GM23338 (cell line): ENCODE data around the gene IFIT5. TPM values are rescaled to one million over a fixed set of nuclear protein-coding genes. Genes with fewer than 3 reads are reported as not detected.

Experiments
- ATAC-seq: fragments of 200-7000 bp; cut with Tn5 transposase; 3 replicates; pipeline ENCODE4 v1.9.1; 2020
- DNase-seq: peaks from one replicate; pipeline ENCODE4 v3.0.0-alpha.2; 2015; ENCODE audit warnings: low spot score
- H2AFZ ChIP-seq: fragments of 200-600 bp; sonication (generic); 2 replicates; pipeline ENCODE4 v1.8.0; 2016; ENCODE audit warnings: antibody characterized with exemption, mild to moderate bottlenecking, moderate library complexity
- H3F3A ChIP-seq: fragments of 200-600 bp; sonication (generic); replicated peaks from 2 replicates; pipeline ENCODE4 v1.8.0; 2017; ENCODE audit warnings: antibody characterized with exemption, mixed run types, low read depth
- H3K27ac ChIP-seq: fragments of 200-600 bp; sonication (generic); 2 replicates; pipeline ENCODE4 v1.6.1; 2016; ENCODE audit warnings: low read depth
- H3K27me3 ChIP-seq: fragments of 200-600 bp; sonication (generic); 2 replicates; pipeline ENCODE4 v1.8.0; 2016; ENCODE audit warnings: mild to moderate bottlenecking, mixed run types, moderate library complexity; ENCODE audit not compliant: insufficient read depth
- H3K36me3 ChIP-seq: fragments of 200-600 bp; sonication (generic); 2 replicates; pipeline ENCODE4 v1.8.0; 2016; ENCODE audit warnings: mild to moderate bottlenecking; ENCODE audit not compliant: insufficient read depth
- H3K4me1 ChIP-seq: fragments of 200-600 bp; sonication (generic); 2 replicates; pipeline ENCODE4 v1.8.0; 2016; ENCODE audit warnings: mild to moderate bottlenecking, moderate library complexity; ENCODE audit not compliant: insufficient read depth
- H3K4me2 ChIP-seq: fragments of 200-600 bp; sonication (generic); 2 replicates; pipeline ENCODE4 v1.7.1; 2017; ENCODE audit warnings: mixed run types
- H3K4me3 ChIP-seq: fragments of 200-600 bp; sonication (generic); 2 replicates; pipeline ENCODE4 v1.6.1; 2016; ENCODE audit warnings: mixed run types
- H3K79me2 ChIP-seq: fragments of 200-600 bp; sonication (generic); replicated peaks from 2 replicates; pipeline ENCODE4 v1.8.0; 2017; ENCODE audit warnings: mild to moderate bottlenecking; ENCODE audit not compliant: insufficient read depth
- H3K9me2 ChIP-seq: fragments of 200-600 bp; sonication (generic); 2 replicates; pipeline ENCODE4 v1.8.0; 2017; ENCODE audit not compliant: insufficient read depth
- H4K20me1 ChIP-seq: fragments of 200-600 bp; sonication (generic); replicated peaks from 2 replicates; pipeline ENCODE4 v1.8.0; 2017; ENCODE audit warnings: mild to moderate bottlenecking; ENCODE audit not compliant: insufficient read depth
- H3K27ac Mint-ChIP-seq: 2 replicates; pipeline ENCODE4 v1.8.0; 2020; ENCODE audit warnings: inconsistent platforms, mild to moderate bottlenecking, moderate library complexity, mixed read lengths
- H3K27me3 Mint-ChIP-seq: 3 replicates; pipeline ENCODE4 v1.8.0; 2022; ENCODE audit warnings: low read depth, mild to moderate bottlenecking, moderate library complexity, mixed read lengths, inconsistent platforms; ENCODE audit not compliant: insufficient read depth, poor library complexity
- H3K36me3 Mint-ChIP-seq: 3 replicates; pipeline ENCODE4 v1.8.0; 2021; ENCODE audit warnings: low read depth, mild to moderate bottlenecking, inconsistent platforms, moderate library complexity, mixed read lengths
- H3K4me1 Mint-ChIP-seq: 3 replicates; pipeline ENCODE4 v1.8.0; 2020; ENCODE audit warnings: mild to moderate bottlenecking, inconsistent platforms, mixed read lengths
- H3K4me3 Mint-ChIP-seq: 3 replicates; pipeline ENCODE4 v1.8.0; 2021; ENCODE audit warnings: moderate library complexity, mild to moderate bottlenecking, inconsistent platforms, mixed read lengths
- H3K9me3 Mint-ChIP-seq: 3 replicates; pipeline ENCODE4 v1.8.0; 2020; ENCODE audit warnings: moderate library complexity, mild to moderate bottlenecking, inconsistent platforms, mixed read lengths
- CREB1 ChIP-seq: fragments of 250-450 bp; sonication (Bioruptor Pico); IDR thresholded peaks from 2 replicates; pipeline ENCODE4 v1.5.0; 2020; ENCODE audit warnings: low read depth, mild to moderate bottlenecking, moderate library complexity
- CTCF ChIP-seq, 2 experiments: fragments of 200-600 bp in 1 of 2; sonication (generic) in 1 of 2; conservative IDR thresholded peaks; 2 replicates each; pipeline versions ENCODE4 v1.5.1 to v1.6.1; 2016 to 2017; ENCODE audit warnings: antibody characterized with exemption in 2 of 2, low read depth in 2 of 2, mild to moderate bottlenecking in 2 of 2, moderate library complexity in 1 of 2
- EZH2 ChIP-seq: fragments of 200-600 bp; sonication (generic); IDR thresholded peaks from one replicate; pipeline ENCODE4 v1.8.0; 2017; ENCODE audit warnings: antibody characterized with exemption, mild to moderate bottlenecking, low read depth; ENCODE audit not compliant: unreplicated experiment
- NANOG ChIP-seq: IDR thresholded peaks from 2 replicates; pipeline ENCODE4 v1.6.1; 2016; ENCODE audit warnings: antibody characterized with exemption, borderline replicate concordance
- POLR2AphosphoS5 ChIP-seq: IDR thresholded peaks from 2 replicates; pipeline ENCODE4 v1.6.1; 2016; ENCODE audit warnings: antibody characterized with exemption, low read depth
- REST ChIP-seq: IDR thresholded peaks from one replicate; pipeline ENCODE4 v1.6.1; 2018; ENCODE audit warnings: antibody characterized with exemption; ENCODE audit not compliant: unreplicated experiment
- STAT1 ChIP-seq: IDR thresholded peaks from one replicate; pipeline ENCODE4 v1.6.1; 2016; ENCODE audit warnings: antibody characterized with exemption; ENCODE audit not compliant: unreplicated experiment
- ZNF114 ChIP-seq: fragments of 250-450 bp; sonication (Bioruptor Pico); IDR thresholded peaks from 2 replicates; pipeline ENCODE4 v1.5.0; 2020; ENCODE audit warnings: mild to moderate bottlenecking, moderate library complexity
- ZNF331 ChIP-seq: fragments of 250-450 bp; sonication (Bioruptor Pico); IDR thresholded peaks from 2 replicates; pipeline ENCODE4 v1.5.0; 2020; ENCODE audit warnings: low read depth, mild to moderate bottlenecking, moderate library complexity
- ZNF462 ChIP-seq: fragments of 250-450 bp; sonication (Bioruptor Pico); IDR thresholded peaks from 2 replicates; pipeline ENCODE4 v1.5.0; 2020; ENCODE audit warnings: mild to moderate bottlenecking, moderate library complexity
- polyA plus RNA-seq: library from polyadenylated mRNA; unstranded; fragments of >200 nt; fragmentation: Nextera tagmentation; extraction: Ambion mirVana; gene quantifications from 2 replicates; pipeline ENCODE4 v1.2.1, GENCODE V29; 2016
- total RNA-seq: library from RNA; depleted of rRNA; stranded (reverse); fragments of >200 nt; shearing (Covaris generic); gene quantifications from 2 replicates; pipeline ENCODE4 v1.2.3, GENCODE V29; 2014

The IFIT5 gene
- total and polyA plus RNA-seq, 2 experiments from 2014 or later, result 2.7 to 3.2 TPM

- Histone ChIP-seq H2AFZ (no peak overlapping the region), H3K27ac (no peak overlapping the region), H3F3A (no peaks in the 10 kb centered on the region), H4K20me1 (no peaks in the 10 kb centered on the region), H3K4me1 (0 out of 2 replicates have a peak, but pooled peaks cover under 1% of the 10 kb centered on the region), H3K79me2 (no peaks in the 10 kb centered on the region), H3K27me3 (no peaks in the 10 kb centered on the region), H3K36me3 (no peaks in the 10 kb centered on the region), H3K4me3 (no peak overlapping the region), H3K9me2 (no peaks in the 10 kb centered on the region), H3K4me2 (no peak overlapping the region)
- Mint-ChIP-seq H3K27ac (no peak overlapping the region), H3K36me3 (peaks cover 5% of the 10 kb centered on the region; the same call in 2 of the 3 replicates), H3K27me3 (no peaks in the 10 kb centered on the region), H3K9me3 (peaks cover 8% of the 10 kb centered on the region; the same call in 2 of the 3 replicates), H3K4me1 (no peaks in the 10 kb centered on the region), H3K4me3 (no peak overlapping the region)
- ATAC-seq (no peak), DNase-seq (no peak)
- TF ChIP-seq CREB1 (CRISPR knock-in tag) (no peak), CTCF (conservative IDR thresholded peaks at IDR 0.05; ENCODE audit: low read depth in 2 of 2) (no peak), ZNF462 (CRISPR knock-in tag) (no peak), POLR2AphosphoS5 (no peak), EZH2 (no peak), ZNF331 (CRISPR knock-in tag) (no peak), ZNF114 (CRISPR knock-in tag) (no peak), REST (no peak), NANOG (no peak), STAT1 (no peak)
Observed at GRCh38 chr10:89398003-89398749, 16.2 kb upstream of the IFIT5 start.
